HG03378 (cell line): ENCODE data around the gene ELOVL5.
"Not testable (repeated sequence)": the region's sequence is repeated elsewhere in the genome, so short reads cannot be mapped to it uniquely, and the experiment has no call there.

Experiments
- ATAC-seq: cut with Tn5 transposase; IDR thresholded peaks from one replicate; pipeline ENCODE4 v1.9.1; 2021; ENCODE audit warnings: mild to moderate bottlenecking, moderate library complexity; ENCODE audit not compliant: unreplicated experiment

Gene ELOVL5, protein sequence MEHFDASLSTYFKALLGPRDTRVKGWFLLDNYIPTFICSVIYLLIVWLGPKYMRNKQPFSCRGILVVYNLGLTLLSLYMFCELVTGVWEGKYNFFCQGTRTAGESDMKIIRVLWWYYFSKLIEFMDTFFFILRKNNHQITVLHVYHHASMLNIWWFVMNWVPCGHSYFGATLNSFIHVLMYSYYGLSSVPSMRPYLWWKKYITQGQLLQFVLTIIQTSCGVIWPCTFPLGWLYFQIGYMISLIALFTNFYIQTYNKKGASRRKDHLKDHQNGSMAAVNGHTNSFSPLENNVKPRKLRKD

DNA sequence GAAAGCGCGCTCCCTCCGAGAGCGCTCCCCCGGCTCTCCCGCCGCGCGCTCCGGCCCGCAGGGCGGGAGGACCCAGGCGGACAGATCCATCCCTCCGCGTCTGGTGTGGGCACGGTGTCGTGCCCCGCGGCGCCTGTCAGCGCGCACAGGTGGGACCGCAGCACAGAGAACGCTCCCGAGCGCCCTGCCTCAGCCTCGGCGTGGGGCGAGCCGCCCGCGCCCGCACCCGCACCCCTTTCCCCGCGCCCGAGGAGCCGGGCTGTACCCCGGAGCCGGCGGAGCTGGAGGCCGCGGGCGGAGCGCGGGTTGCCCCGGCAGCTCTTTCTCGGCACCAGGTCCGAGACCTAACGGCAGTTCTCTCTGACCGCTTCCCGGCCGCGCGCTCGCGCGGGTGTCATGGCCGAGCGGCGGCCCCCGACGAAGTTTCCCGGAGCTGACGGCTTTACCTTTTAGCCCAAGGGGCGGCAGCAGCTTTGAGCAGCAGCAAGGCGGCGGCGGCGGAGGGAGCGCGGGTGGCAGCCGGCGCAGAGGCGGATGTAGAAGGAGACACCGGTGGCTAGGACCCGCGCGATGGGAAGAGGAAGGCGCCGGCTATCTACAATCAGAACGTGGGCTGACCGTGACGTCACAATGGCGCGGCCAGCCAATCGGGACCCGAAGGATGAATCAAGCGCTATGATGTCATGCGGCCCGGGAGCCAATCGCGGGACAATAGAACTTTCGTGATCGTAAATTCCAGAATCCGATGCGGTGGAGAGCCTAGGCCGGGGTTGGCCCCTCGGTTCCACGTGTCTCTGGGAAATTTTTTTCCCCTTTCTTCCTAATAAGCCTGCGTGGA, at the start of gene ELOVL5:
Gene ELOVL5, minus strand, starts transcription at position 580 of the 838 bp plus-strand sequence. CDS start 53,251 bp downstream, outside the sequence.
- peak; percentile 77 for ATAC-seq

DNA sequence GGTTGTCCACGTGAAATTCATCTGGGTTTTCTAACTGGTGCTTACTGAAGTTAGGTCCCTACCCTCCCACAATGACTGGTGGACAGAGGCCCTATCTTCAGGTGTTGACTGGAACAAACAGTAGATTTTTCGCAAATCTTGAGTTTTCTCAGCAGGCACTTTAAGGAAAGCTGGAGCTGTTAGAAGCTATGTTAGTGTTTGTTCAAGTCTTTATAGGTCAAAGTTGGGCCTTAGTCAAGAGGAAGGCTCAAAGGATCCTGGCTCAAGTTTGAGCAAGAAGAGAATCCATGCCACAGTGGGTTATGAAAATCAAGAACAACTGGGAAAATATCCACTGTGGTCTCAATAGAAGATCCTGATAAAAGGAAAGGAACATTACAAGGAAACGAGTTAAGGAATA, 48.5 kb upstream of the ELOVL5 start:
- no peak for ATAC-seq

DNA sequence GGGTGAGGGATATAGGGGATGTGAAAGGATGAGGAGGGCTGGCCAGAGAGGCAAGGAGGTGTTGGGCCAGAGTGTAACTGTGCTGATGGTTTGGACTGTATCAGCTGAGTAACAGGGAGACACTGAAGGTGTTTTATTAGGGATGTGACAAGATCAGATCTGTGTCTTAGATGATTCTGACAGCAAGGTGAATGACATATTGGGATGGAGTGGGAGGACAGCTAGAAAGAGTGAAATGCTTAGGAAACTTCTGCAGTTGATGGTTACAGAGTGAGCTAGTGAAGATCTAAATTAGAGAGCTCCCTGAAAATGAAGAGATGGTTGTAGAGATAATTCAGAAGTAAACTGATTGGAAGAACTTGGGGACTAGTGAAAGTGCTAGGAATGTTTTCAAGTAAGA, 47.2 kb upstream of the ELOVL5 start:
- no peak for ATAC-seq

DNA sequence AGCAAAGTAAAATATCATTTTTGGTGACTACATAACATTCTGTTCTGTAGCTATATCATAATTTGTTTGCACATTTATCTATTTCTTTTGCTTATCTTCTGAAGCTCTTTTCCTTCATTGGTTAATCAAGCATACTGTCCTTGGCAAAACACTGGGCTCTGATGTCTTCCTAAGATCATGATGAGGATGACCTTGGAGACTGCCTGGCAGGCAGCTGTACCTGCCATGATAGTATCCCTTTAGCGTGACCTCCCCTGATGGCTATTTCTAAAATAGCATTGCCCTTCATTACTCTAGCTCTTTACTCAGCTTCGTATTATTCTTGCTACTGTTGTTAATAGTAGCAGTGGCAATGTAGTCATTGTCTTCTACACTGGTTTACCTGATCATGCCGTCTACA, 46.0 kb upstream of the ELOVL5 start:
- no peak for ATAC-seq

- ATAC-seq: no peak
Observed at GRCh38 chr6:53391170-53391569, 42.4 kb upstream of the ELOVL5 start.

DNA sequence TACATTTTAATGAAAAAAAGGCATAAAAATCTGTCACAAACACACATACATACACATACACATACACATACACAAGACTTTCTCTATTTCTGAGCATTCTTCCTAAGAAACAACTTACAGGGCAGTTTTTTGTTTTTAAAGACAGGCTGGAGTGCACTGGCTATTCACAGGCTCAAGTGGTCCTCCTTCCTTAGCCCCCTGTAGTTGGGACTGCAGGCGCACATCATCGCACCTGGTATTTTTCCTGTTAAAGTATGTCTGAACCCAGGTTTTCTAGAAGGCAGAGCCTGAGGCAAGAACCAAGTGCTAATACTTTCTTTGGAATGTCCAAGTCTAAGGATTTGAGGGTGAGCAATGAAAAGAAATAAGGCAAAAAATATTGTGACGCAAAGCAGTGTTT, 41.3 kb upstream of the ELOVL5 start:
- ATAC-seq: no peak

DNA sequence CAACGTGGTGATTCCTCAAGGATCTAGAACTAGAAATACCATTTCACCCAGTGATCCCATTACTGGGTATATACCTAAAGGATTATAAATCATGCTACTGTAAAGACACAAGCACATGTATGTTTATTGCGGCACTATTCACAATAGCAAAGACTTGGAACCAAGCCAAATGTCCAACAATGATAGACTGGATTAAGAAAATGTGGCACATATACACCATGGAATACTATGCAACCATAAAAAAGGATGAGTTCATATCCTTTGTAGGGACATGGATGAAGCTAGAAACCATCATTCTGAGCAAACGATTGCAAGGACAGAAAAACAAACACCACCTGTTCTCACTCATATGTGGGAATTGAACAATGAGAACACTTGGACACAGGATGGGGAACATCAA, 39.9 kb upstream of the ELOVL5 start:
- ATAC-seq: not testable (repeated sequence)

DNA sequence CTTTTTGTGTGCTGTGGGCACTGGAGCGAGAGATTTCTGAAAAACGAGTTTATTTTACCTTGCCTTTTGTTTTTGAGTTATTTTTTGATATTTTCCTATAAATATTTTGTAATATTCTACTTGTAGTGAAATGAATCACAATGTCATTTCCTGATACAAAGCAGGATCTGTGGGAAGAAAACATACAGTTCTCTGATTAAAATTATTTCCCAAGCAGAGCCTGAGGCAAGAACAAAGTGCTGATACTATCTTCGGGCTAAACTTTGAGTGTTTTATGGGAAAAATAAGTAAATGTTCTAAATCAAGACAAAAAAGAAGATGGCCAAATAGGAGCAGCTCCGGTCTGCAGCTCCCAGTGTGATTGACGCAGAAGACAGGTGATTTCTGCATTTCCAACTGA, 33.7 kb upstream of the ELOVL5 start:
- no peak for ATAC-seq

DNA sequence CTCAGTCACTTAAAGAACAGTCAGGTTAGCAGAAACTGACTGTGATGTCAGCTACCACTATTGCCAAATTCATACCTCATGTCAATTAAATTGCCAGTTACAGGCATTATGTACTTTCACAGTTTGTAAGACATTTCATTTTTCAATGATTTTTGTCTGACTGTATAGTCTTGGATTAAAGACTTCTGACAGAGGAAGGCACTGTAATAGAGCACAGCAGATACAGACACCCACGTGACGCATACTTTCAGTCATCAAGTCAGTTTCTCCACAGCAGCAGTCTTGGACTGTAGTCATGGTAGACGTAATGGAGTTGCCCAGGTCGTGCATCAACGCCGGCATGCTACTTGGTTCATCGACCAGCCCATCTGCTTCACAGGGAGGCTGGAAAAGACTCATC, 29.5 kb upstream of the ELOVL5 start:
- ATAC-seq: no peak

GRCh38 chr6:53377793-53378192, 29.0 kb upstream of the ELOVL5 start:
- no peak for ATAC-seq

DNA sequence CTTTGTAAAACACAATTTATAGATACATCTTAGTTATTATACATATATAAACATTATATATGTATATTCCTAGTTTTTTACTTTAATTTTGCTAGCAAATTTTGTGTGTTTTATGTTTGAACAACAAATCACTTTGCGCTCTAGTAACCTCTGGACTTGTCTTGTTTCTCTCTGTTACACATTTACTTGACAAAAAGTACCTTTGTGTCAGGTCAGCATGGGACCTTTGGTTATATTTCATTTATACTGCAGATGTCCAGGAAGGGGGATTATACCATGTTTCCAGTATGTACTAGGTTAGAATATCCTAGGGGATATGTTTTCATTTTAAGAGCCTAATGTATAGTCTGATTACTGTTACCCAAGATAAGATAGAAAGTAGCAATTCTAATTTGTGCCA, 28.5 kb upstream of the ELOVL5 start:
- ATAC-seq: no peak

- ATAC-seq: no peak
Observed at GRCh38 chr6:53376661-53377226, 28.0 kb upstream of the ELOVL5 start.

GRCh38 chr6:53375847-53376246, 27.1 kb upstream of the ELOVL5 start:
- no peak for ATAC-seq

DNA sequence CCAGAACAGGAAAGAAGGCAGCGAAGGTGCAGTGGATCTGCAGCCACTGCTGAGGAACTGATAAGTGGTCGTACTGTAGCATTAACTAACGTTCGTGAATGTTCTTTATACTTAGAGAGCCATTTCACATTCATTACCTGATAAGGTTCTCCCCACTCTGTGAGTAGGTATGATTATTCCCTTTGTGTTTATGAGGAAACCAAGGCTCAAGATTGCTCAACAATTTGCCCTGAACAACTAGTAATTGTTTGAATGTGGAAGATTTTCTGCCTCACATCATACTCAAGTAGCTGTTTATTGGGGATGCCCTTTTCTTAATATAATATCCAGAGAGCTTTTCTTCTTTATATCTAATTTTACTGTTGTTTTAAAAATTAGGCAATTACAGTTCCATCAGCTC, 24.9 kb upstream of the ELOVL5 start:
- ATAC-seq: no peak

GRCh38 chr6:53369876-53370515, 21.2 kb upstream of the ELOVL5 start:
- no peak for ATAC-seq

GRCh38 chr6:53369051-53369450, 20.3 kb upstream of the ELOVL5 start:
- no peak for ATAC-seq

GRCh38 chr6:53366128-53366641, 17.4 kb upstream of the ELOVL5 start:
- ATAC-seq: no peak

DNA sequence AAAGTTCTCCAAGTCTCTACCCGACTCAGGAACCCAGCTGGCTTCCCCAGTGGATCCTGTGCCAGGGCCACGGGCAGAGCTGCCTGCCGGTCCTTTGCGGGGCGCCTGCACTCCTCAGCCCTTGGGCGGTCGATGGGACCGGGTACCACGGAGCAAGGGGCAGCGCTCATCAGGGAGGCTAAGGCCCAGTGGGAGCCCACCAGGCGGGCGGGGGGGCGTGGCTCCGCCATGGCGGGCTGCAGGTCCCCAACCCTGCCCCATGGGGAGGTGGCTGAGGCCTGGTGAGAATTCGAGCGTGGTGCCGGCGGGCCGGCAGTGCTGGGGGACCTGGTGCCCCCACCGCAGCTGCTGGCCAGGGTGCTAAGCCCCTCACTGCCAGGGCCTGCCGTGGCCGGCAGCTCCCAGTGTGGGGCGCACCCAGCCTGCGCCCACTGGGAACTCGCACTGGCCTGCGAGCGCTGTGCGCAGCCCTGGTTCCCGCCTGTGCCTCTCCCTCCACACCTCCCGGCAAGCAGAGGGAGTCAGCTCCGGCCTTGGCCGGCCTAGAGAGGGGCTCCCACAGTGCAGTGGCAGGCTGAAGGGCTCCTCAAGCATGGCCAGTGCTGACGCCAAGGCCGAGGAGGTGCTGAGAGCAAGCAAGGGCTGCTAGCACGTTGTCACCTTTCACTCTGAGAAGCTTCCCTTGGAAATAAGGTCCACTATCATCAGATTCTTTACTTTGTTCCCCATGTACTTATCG, 14.8 kb upstream of the ELOVL5 start:
- ATAC-seq: no peak

DNA sequence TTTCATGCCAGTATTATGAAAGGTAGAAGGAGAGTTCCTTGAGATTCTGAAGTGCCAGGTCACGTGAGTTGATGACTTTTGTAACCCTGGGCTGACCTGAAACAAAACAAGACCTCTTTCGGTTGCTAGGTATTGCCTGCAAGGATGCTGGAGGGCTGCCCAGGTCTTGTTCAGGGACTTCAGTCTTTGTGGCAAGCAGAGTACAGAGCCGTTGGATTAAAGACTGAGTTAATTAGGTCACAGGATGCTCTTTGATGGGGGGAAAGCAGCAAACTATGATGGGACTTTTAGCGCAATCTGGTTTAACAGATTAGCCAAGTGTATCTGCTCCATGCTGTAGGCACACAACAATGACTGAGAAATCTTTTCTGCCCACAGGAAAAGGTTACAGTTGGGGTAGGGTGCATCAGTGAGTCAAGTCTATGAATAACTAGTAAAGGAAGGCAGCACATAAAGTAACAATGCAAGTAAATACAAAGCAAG, 12.8 kb upstream of the ELOVL5 start:
- peak; percentile 32 for ATAC-seq
